ENCODE results near the gene SLC25A44. TPM values are rescaled to one million over a fixed set of nuclear protein-coding genes. Genes with fewer than 3 reads are reported as not detected.

The SLC25A44 gene
- total RNA-seq, 2 experiments from 2014 or later = 42.4 to 51.9 TPM

GRCh38 chr1:156247460-156248322 lies 53.8 kb downstream of the SLC25A44 start, which contains the start of gene PAQR6:
TSS of gene PAQR6 (minus strand) at chr1:156248056. CDS start at chr1:156246731, 1,325 bp downstream.
- CTCF ChIA-PET = interaction anchor here (0.6 to 1.0 kb wide), 2 partner anchors 101 to 103 kb away, joined by 3 read pairs; no protein-coding TSS in a partner anchor
- no peak for DNase-seq
- Mint-ChIP-seq H3K27me3 (peaks cover 4% of the 10 kb centered on the region), H3K4me3 (no peak within 1 kb of the TSS), H3K9me3 (ENCODE audit: low read depth) (no peaks in the 10 kb centered on the region), H3K27ac (no peak within 1 kb of the TSS), H3K36me3 (ENCODE audit: low read depth) (peaks cover 14% of the 10 kb centered on the region), H3K4me1 (peaks cover 11% of the 10 kb centered on the region)
- intact Hi-C loops (cut with DNase I, micrococcal nuclease) = no loop called here
- POLR2A ChIA-PET = interaction anchor here (1.7 kb wide), 1 partner anchor 10 kb away, joined by 3 read pairs; no protein-coding TSS in a partner anchor
- no peak for ATAC-seq

DNA sequence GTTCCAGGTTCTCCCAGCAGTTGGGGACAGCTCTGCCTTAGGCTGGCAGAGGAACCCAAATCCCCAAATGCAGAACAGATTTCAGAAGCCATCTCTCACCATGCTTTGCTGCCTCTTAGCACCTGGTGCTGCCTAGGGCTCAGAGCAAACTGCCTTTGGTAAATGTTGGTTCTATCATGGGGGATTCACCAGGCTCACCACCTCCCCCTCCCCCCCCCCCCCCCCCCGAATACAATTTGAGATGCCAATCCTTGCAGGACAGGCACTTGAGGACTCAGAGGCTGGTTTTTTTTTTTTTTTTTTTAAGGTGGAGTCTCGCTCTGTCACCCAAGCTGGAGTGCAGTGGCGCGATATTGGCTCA lies 54.4 kb downstream of the SLC25A44 start:
- Mint-ChIP-seq H3K4me3 (no peak overlapping the region), H3K27me3 (peaks cover 4% of the 10 kb centered on the region), H3K36me3 (ENCODE audit: low read depth) (peaks cover 20% of the 10 kb centered on the region), H3K27ac (no peak overlapping the region), H3K4me1 (peaks cover 11% of the 10 kb centered on the region), H3K9me3 (ENCODE audit: low read depth) (no peaks in the 10 kb centered on the region)
- CTCF ChIA-PET = interaction anchor here (0.6 to 1.0 kb wide), 2 partner anchors 102 to 104 kb away, joined by 3 read pairs; no protein-coding TSS in a partner anchor
- DNase-seq = no peak
- POLR2A ChIA-PET = interaction anchor here (1.7 kb wide), 1 partner anchor 10 kb away, joined by 3 read pairs; no protein-coding TSS in a partner anchor
- intact Hi-C loops (cut with DNase I, micrococcal nuclease) = no loop called here
- ATAC-seq = no peak

DNA sequence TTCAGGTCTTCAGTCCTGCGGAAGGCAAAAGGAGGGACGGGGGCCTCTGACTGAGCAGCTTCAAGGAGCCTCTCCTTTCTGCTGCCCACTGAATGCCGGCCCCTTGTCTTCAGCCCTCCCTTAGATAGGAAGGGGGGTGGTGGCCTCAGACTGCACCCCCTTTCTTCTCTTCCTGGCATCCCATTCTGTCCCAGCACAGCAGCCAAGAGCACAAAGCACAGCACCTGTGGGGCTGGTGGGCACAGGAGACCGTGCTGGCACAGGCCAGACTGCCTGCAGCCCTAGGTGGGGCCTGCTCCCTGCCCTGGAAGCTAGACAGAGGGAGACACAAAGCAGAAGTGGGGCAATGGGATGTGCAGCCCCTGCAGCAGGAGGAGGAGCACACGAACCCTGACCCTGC lies 55.7 kb downstream of the SLC25A44 start:
- Mint-ChIP-seq H3K4me1 (peaks cover 11% of the 10 kb centered on the region), H3K27me3 (peaks cover 4% of the 10 kb centered on the region), H3K36me3 (ENCODE audit: low read depth) (peaks cover 28% of the 10 kb centered on the region), H3K4me3 (no peak overlapping the region), H3K9me3 (ENCODE audit: low read depth) (no peaks in the 10 kb centered on the region), H3K27ac (no peak overlapping the region)
- ChIA-PET POLR2A (no interaction called here), CTCF (interaction anchor here (1.2 kb wide), 1 partner anchor 10 kb away, joined by 3 read pairs; no protein-coding TSS in a partner anchor)
- DNase-seq (no peak), ATAC-seq (no peak)
- intact Hi-C loops (cut with DNase I, micrococcal nuclease) = no loop called here

DNA sequence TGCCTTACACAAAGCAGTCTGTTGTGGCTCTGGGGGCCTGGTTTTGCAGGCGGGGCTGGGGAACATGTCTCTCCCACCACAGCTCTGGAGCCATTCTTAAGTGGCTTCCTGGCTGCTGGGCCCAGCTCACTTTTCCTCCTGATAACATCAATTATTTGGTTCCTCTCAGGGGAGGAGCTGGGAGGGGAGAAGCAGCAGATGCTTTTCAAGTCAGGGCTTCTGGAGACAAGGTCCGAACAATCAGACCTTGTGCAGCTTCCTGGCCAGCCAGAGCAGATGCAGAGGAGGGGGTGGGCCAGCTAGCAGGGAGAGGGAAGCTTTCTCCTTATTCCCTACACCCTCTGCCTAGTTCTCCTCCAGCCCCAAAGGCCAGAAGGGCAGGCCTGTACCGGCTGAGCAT lies 57.6 kb downstream of the SLC25A44 start:
- intact Hi-C loops (cut with DNase I, micrococcal nuclease) = no loop called here
- Mint-ChIP-seq H3K4me1 (no peaks in the 10 kb centered on the region), H3K27me3 (no peaks in the 10 kb centered on the region), H3K36me3 (ENCODE audit: low read depth) (peaks cover 32% of the 10 kb centered on the region), H3K9me3 (ENCODE audit: low read depth) (no peaks in the 10 kb centered on the region), H3K27ac (no peak overlapping the region), H3K4me3 (no peak overlapping the region)
- ChIA-PET POLR2A (no interaction called here), CTCF (no interaction called here)
- ATAC-seq (no peak), DNase-seq (no peak)

GRCh38 chr1:156253634-156254033 lies 59.7 kb downstream of the SLC25A44 start:
- POLR2A ChIA-PET = no interaction called here
- DNase-seq (no peak), ATAC-seq (no peak)
- H3K27me3 Mint-ChIP-seq = no peaks in the 10 kb centered on the region
- H3K27ac Mint-ChIP-seq = peak overlapping the region; percentile 37
- no peak overlapping the region for H3K4me3 Mint-ChIP-seq
- CTCF ChIA-PET = interaction anchor here (1.0 kb wide), 1 partner anchor 20 kb away, joined by 4 read pairs; no protein-coding TSS in a partner anchor
- peaks cover 47% of the 10 kb centered on the region for H3K36me3 Mint-ChIP-seq (ENCODE audit: low read depth)
- intact Hi-C loops (cut with DNase I, micrococcal nuclease) = no loop called here
- no peaks in the 10 kb centered on the region for H3K9me3 Mint-ChIP-seq (ENCODE audit: low read depth)
- H3K4me1 Mint-ChIP-seq = no peaks in the 10 kb centered on the region

- Mint-ChIP-seq H3K9me3 (ENCODE audit: low read depth) (no peaks in the 10 kb centered on the region), H3K4me3 (no peak overlapping the region), H3K27me3 (no peaks in the 10 kb centered on the region), H3K36me3 (ENCODE audit: low read depth) (peaks cover 66% of the 10 kb centered on the region), H3K27ac (no peak overlapping the region), H3K4me1 (peaks cover 2% of the 10 kb centered on the region)
- DNase-seq (no peak), ATAC-seq (no peak)
- ChIA-PET CTCF (no interaction called here), POLR2A (no interaction called here)
- intact Hi-C loops (cut with DNase I, micrococcal nuclease) = no loop called here
These were observed 63.8 kb downstream of the SLC25A44 start for GRCh38 chr1:156257711-156258110.

GRCh38 chr1:156258859-156259258 lies 65.0 kb downstream of the SLC25A44 start:
- ATAC-seq (no peak), DNase-seq (no peak)
- CTCF ChIA-PET = interaction anchor here (1.2 kb wide), 1 partner anchor 10 kb away, joined by 3 read pairs; no protein-coding TSS in a partner anchor
- H3K27ac Mint-ChIP-seq = no peak overlapping the region
- intact Hi-C loops (cut with DNase I, micrococcal nuclease) = no loop called here
- no peak overlapping the region for H3K4me3 Mint-ChIP-seq
- no peaks in the 10 kb centered on the region for H3K27me3 Mint-ChIP-seq
- peaks cover 9% of the 10 kb centered on the region for H3K4me1 Mint-ChIP-seq
- POLR2A ChIA-PET = interaction anchor here (0.6 kb wide), 1 partner anchor 45 kb away, joined by 3 read pairs; no protein-coding TSS in a partner anchor
- H3K36me3 Mint-ChIP-seq (ENCODE audit: low read depth) = peaks cover 66% of the 10 kb centered on the region
- H3K9me3 Mint-ChIP-seq (ENCODE audit: low read depth) = no peaks in the 10 kb centered on the region

DNA sequence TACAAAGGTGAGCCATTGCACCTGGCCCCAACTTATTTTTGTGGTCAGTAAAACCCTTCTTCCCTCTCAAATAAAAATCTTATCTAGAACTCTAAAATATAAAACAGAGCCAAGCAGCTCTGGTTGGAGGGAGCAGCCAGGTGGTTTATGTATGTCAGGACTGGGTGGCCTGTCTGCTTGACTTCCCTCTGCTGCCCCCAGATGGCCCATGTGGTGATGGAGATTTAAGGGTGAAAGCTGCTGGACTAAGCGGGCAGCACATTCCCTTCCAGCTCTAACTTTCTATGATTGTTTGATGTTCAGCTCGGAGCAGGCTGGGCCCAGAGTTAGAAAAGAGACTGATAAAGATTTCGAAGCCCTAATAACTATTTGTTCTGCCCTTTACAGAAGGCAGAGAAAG lies 65.9 kb downstream of the SLC25A44 start:
- Mint-ChIP-seq H3K36me3 (ENCODE audit: low read depth) (peaks cover 69% of the 10 kb centered on the region), H3K27me3 (no peaks in the 10 kb centered on the region), H3K27ac (no peak overlapping the region), H3K4me3 (no peak overlapping the region), H3K4me1 (peaks cover 9% of the 10 kb centered on the region), H3K9me3 (ENCODE audit: low read depth) (no peaks in the 10 kb centered on the region)
- ATAC-seq = no peak
- DNase-seq = no peak
- intact Hi-C loops (cut with DNase I, micrococcal nuclease) = loop anchor here in 1 of 2 experiments (2.0 kb wide), 1 partner anchor 17 kb away; the partner anchor contains the start of gene BGLAP
- POLR2A ChIA-PET = no interaction called here
- CTCF ChIA-PET = interaction anchor here (0.7 to 1.3 kb wide), 4 partner anchors 11 to 192 kb away, joined by 3 to 7 read pairs (median 4); no protein-coding TSS in a partner anchor

DNA sequence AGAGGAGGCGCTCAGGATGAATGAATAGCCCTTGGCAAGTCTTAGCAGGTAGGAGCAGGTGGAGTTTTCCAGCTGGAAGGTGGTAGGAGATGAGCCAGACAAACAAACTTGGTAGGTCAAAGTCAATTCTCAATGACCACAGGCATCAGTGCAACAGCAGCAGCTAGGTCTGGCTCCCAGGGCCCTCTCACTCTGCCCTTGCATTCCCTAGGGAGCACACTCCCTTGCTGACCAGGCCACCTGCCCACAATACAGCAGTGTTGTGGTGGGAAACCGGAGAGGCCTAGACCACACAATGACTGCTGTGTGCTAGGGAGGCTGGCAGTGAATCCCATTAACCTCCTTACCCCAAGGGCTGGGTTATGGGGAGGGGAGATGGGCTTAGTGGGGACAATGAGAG lies 67.0 kb downstream of the SLC25A44 start:
- peaks cover 78% of the 10 kb centered on the region for H3K36me3 Mint-ChIP-seq (ENCODE audit: low read depth)
- POLR2A ChIA-PET = no interaction called here
- CTCF ChIA-PET = interaction anchor here (0.7 to 1.1 kb wide), 2 partner anchors 10 to 38 kb away, joined by 3 to 5 read pairs; partner anchors contain the start of gene VHLL
- peaks cover 9% of the 10 kb centered on the region for H3K4me1 Mint-ChIP-seq
- H3K27ac Mint-ChIP-seq = no peak overlapping the region
- DNase-seq (no peak), ATAC-seq (no peak)
- H3K4me3 Mint-ChIP-seq = no peak overlapping the region
- H3K27me3 Mint-ChIP-seq = no peaks in the 10 kb centered on the region
- H3K9me3 Mint-ChIP-seq (ENCODE audit: low read depth) = no peaks in the 10 kb centered on the region
- intact Hi-C loops (cut with DNase I, micrococcal nuclease) = loop anchor here in 1 of 2 experiments (2.0 kb wide), 1 partner anchor 18 kb away; the partner anchor contains the start of gene BGLAP

Other genes starting within 250 kb of the SLC25A44 start
- gene ARHGEF2, start 215.6 kb upstream of the SLC25A44 start, total RNA-seq = 100 to 1,000 TPM; 135 to 216 TPM
- gene SSR2, start 173.2 kb upstream of the SLC25A44 start, total RNA-seq = 100 to 1,000 TPM; 143 to 197 TPM
- gene UBQLN4, start 140.3 kb upstream of the SLC25A44 start, total RNA-seq = 10 to 100 TPM; 34.5 to 49.0 TPM
- 10 to 100 TPM; 26.1 to 50.3 TPM for gene LAMTOR2, start 139.3 kb upstream of the SLC25A44 start, total RNA-seq
- gene RAB25, start 132.9 kb upstream of the SLC25A44 start, total RNA-seq = under 1 TPM; 0.46 to 0.77 TPM
- gene MEX3A, start 111.6 kb upstream of the SLC25A44 start, total RNA-seq = under 1 TPM; 0.48 to 0.79 TPM
- gene LMNA, start 79.4 kb upstream of the SLC25A44 start, total RNA-seq = 100 to 1,000 TPM; 184 to 218 TPM
- 10 to 100 TPM; 53.3 to 64.5 TPM for gene SEMA4A, start 40.5 kb upstream of the SLC25A44 start, total RNA-seq
- 100 to 1,000 TPM; 108 to 117 TPM for gene PMF1, start 18.9 kb downstream of the SLC25A44 start, total RNA-seq
- gene BGLAP, start 48.1 kb downstream of the SLC25A44 start, total RNA-seq = 1 to 10 TPM; 2.1 to 2.4 TPM
- gene PAQR6, start 54.0 kb downstream of the SLC25A44 start, total RNA-seq = 1 to 10 TPM; 4.7 to 5.7 TPM
- gene SMG5, start 88.7 kb downstream of the SLC25A44 start, total RNA-seq = 10 to 100 TPM; 61.7 to 64.6 TPM
- gene TMEM79, start 90.2 kb downstream of the SLC25A44 start, total RNA-seq = 10 to 100 TPM; 10.2 to 10.5 TPM
- gene GLMP, start 101.6 kb downstream of the SLC25A44 start, total RNA-seq = 10 to 100 TPM; 10.8 to 12.1 TPM
- gene VHLL, start 105.2 kb downstream of the SLC25A44 start, total RNA-seq = under 1 TPM in 1 of 2 experiments, not detected in 1; 0.28 TPM
- 100 to 1,000 TPM; 297 to 406 TPM for gene CCT3, start 144.2 kb downstream of the SLC25A44 start, total RNA-seq
- under 1 TPM; 0.25 to 0.83 TPM for gene TSACC, start 144.4 kb downstream of the SLC25A44 start, total RNA-seq
- not detected for gene RHBG, start 175.1 kb downstream of the SLC25A44 start, total RNA-seq

Data from activated CD4-positive, alpha-beta T cell treated with anti-CD3 and anti-CD28 coated beads for 36 hours (primary cell).